SK-N-MC (cell line): Measurements from ENCODE around the gene MPDZ.

ENCODE experiments used
- DNase-seq: peaks from one replicate; pipeline ENCODE4 v3.0.0-alpha.2; 2011; ENCODE audit warnings: low read depth, low spot score
- H3K27ac ChIP-seq: fragments of 200-600 bp; sonication (generic); 2 replicates; pipeline ENCODE4 v1.5.1; 2016; ENCODE audit warnings: mixed run types
- H3K36me3 ChIP-seq: fragments of 200-600 bp; sonication (generic); 2 replicates; pipeline ENCODE4 v1.6.1; 2017; ENCODE audit warnings: antibody characterized with exemption, low read length, mixed read lengths; ENCODE audit not compliant: insufficient read depth
- H3K4me3 ChIP-seq: fragments of 200-600 bp; sonication (generic); 2 replicates; pipeline ENCODE4 v1.5.1; 2016
- H3K9ac ChIP-seq: fragments of 200-600 bp; sonication (generic); 2 replicates; pipeline ENCODE4 v1.8.0; 2017; ENCODE audit warnings: mixed run types, mixed read lengths; ENCODE audit not compliant: insufficient read length
- H3K9me3 ChIP-seq: fragments of 200-600 bp; sonication (generic); 2 replicates; pipeline ENCODE4 v1.6.1; 2017; ENCODE audit warnings: low read depth, mild to moderate bottlenecking, antibody characterized with exemption, low read length, moderate library complexity, mixed read lengths
- EZH2 ChIP-seq: fragments of 200-600 bp; sonication (generic); IDR thresholded peaks from one replicate; pipeline ENCODE4 v1.6.1; 2017; ENCODE audit warnings: antibody characterized with exemption
- FOXP2 ChIP-seq: optimal IDR thresholded peaks from 2 replicates; pipeline ENCODE3; 2011; ENCODE audit warnings: mild to moderate bottlenecking, moderate library complexity; ENCODE audit not compliant: insufficient read depth; ENCODE audit errors: extremely low read length, control extremely low read depth
- POLR2AphosphoS5 ChIP-seq: IDR thresholded peaks from 2 replicates; pipeline ENCODE4 v1.6.1; 2012; ENCODE audit warnings: mild to moderate bottlenecking, low read depth, low read length, borderline replicate concordance

Gene MPDZ

DNA sequence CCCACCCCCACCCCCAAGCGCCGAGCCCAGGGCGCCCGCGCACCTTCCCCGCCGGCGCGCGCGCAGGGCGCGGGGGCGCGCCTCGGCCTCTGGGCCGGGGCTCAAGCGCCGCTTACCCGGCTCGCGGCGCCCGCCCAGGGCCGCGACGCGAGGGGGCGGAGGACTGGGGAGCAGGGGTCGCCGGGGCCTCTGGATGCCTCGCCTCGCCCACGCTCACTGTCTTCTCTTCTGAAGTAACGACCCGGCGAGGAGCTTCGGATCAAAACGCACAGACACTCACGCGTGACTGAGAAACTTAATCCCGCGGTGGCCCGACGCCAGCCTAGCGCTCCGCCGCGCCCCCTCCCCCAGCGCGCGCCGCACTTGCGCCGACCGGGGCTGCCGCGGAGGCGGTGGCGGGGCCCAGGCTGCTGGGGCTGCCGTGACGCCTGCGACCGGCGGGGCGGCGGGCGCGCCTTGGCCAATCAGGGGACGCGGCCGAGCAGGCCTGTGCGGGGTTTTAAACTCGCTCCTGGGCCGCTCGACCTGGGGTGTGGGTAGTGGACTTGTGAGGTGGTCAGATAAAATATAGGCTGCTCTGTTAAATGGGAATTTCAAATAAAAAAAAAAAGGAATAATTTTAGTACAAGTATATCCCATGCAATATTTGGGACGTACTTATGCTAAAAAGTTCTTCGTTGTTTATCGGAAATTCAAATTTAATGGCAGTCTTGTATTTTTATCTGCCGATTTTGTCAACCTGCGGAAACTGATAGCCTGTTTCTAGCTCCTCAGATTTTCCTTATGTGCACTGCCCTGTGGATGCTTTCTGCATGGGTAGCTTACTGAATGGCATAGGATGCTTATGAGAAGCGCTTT lies at the start of gene MPDZ:
Gene MPDZ (minus strand): TSS at position 409 of the 858 bp plus-strand sequence. CDS start 29,377 bp downstream, outside the sequence.
- Histone ChIP-seq H3K27ac (peak within 1 kb of the TSS; percentile 78; the same call in 1 of the 2 replicates), H3K4me3 (peak within 1 kb of the TSS; percentile 79), H3K36me3 (no peaks in the 10 kb centered on the region), H3K9me3 (no peaks in the 10 kb centered on the region), H3K9ac (peak within 1 kb of the TSS; percentile 77)
- no peak for DNase-seq
- TF ChIP-seq FOXP2 (no peak), EZH2 (no peak), POLR2AphosphoS5 (no peak; the same call in 1 of the 2 replicates)

DNA sequence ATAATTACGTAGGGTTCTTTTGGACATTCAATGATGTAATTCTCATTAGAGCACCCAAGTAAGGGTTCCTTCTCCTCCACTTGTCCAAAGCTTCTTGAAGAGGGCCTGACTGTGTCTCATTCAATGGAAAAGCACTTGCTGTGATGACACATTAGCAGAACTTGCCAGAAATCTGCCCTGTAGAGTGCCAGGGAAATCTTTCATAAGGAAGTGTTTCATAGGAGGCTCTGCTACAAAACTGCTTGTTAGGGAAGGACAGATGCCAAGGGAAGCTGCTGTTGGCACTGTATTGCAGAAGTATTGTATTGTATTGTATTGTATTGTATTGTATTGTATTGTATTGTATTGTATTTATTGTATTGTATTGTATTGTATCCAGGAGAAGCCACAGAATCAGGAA lies 45.5 kb upstream of the MPDZ start:
- H3K4me3 ChIP-seq: no peak overlapping the region
- TF ChIP-seq POLR2AphosphoS5 (no peak), FOXP2 (no peak), EZH2 (no peak)
- no peak overlapping the region for H3K27ac ChIP-seq
- no peaks in the 10 kb centered on the region for H3K9me3 ChIP-seq
- no peaks in the 10 kb centered on the region for H3K36me3 ChIP-seq
- no peak overlapping the region for H3K9ac ChIP-seq
- no peak for DNase-seq

GRCh38 chr9:13322828-13323550 lies 43.5 kb upstream of the MPDZ start:
- H3K9ac ChIP-seq: no peak overlapping the region
- no peak for DNase-seq

GRCh38 chr9:13318027-13318426 lies 38.5 kb upstream of the MPDZ start:
- no peak overlapping the region for H3K27ac ChIP-seq
- H3K9ac ChIP-seq: no peak overlapping the region
- H3K4me3 ChIP-seq: no peak overlapping the region
- no peaks in the 10 kb centered on the region for H3K36me3 ChIP-seq
- no peaks in the 10 kb centered on the region; the same call in 1 of the 2 replicates for H3K9me3 ChIP-seq
- TF ChIP-seq EZH2 (no peak), POLR2AphosphoS5 (no peak), FOXP2 (no peak)
- no peak for DNase-seq

More at GRCh38 chr9:13322828-13323550, 43.5 kb upstream of the MPDZ start:
- no peak overlapping the region for H3K27ac ChIP-seq
- no peaks in the 10 kb centered on the region for H3K36me3 ChIP-seq
- H3K9me3 ChIP-seq: no peaks in the 10 kb centered on the region; the same call in 1 of the 2 replicates
- TF ChIP-seq POLR2AphosphoS5 (no peak), FOXP2 (no peak), EZH2 (no peak)
- H3K4me3 ChIP-seq: no peak overlapping the region

- H3K4me3 ChIP-seq: no peak overlapping the region
- no peaks in the 10 kb centered on the region for H3K36me3 ChIP-seq
- H3K9me3 ChIP-seq: 0 out of 2 replicates have a peak, but pooled peaks cover 2% of the 10 kb centered on the region
- no peak for DNase-seq
- H3K27ac ChIP-seq: no peak overlapping the region
- H3K9ac ChIP-seq: no peak overlapping the region
- TF ChIP-seq FOXP2: no peak
- no peak for TF ChIP-seq POLR2AphosphoS5
- TF ChIP-seq EZH2: no peak
Measured at GRCh38 chr9:13296972-13297371, 17.5 kb upstream of the MPDZ start.

GRCh38 chr9:13295556-13295955 lies 16.1 kb upstream of the MPDZ start:
- TF ChIP-seq POLR2AphosphoS5: no peak
- Histone ChIP-seq H3K4me3 (no peak overlapping the region), H3K27ac (no peak overlapping the region), H3K9me3 (0 out of 2 replicates have a peak, but pooled peaks cover 2% of the 10 kb centered on the region), H3K36me3 (no peaks in the 10 kb centered on the region), H3K9ac (no peak overlapping the region)
- no peak for DNase-seq

- no peaks in the 10 kb centered on the region for H3K36me3 ChIP-seq
- TF ChIP-seq POLR2AphosphoS5 (no peak), EZH2 (no peak), FOXP2 (no peak)
- no peak overlapping the region for H3K27ac ChIP-seq
- H3K9ac ChIP-seq: no peak overlapping the region
- 0 out of 2 replicates have a peak, but pooled peaks cover 2% of the 10 kb centered on the region for H3K9me3 ChIP-seq
- H3K4me3 ChIP-seq: no peak overlapping the region
- no peak for DNase-seq
Measured at GRCh38 chr9:13292782-13293181, 13.3 kb upstream of the MPDZ start.

GRCh38 chr9:13292158-13292557 lies 12.7 kb upstream of the MPDZ start:
- 0 out of 2 replicates have a peak, but pooled peaks cover 2% of the 10 kb centered on the region for H3K9me3 ChIP-seq
- H3K36me3 ChIP-seq: no peaks in the 10 kb centered on the region
- no peak overlapping the region for H3K9ac ChIP-seq
- DNase-seq: no peak
- H3K27ac ChIP-seq: no peak overlapping the region
- H3K4me3 ChIP-seq: no peak overlapping the region
- TF ChIP-seq FOXP2: no peak
- TF ChIP-seq POLR2AphosphoS5: no peak
- no peak for TF ChIP-seq EZH2
